Uterus (tissue), 4 donors: ENCODE results near the gene EPHA7. TPM values are rescaled to one million over a fixed set of nuclear protein-coding genes. Genes with fewer than 3 reads are reported as not detected.

Experiments used
- DNase-seq, 2 donors: peaks; one replicate each; pipeline ENCODE4 v3.0.0-alpha.2; 2019 to 2020
- H3K27ac ChIP-seq, 2 donors: fragments of 200-600 bp; sonication (generic); 1 replicate in 1 of 2; 2 replicates in 1 of 2; pipeline ENCODE4 v1.5.1; 2016 to 2018
- H3K27me3 ChIP-seq, 2 donors: fragments of 200-600 bp; sonication (generic); one replicate each; pipeline ENCODE4 v1.5.1; 2018 to 2019; ENCODE audit warnings: control low read depth in 1 of 2
- H3K36me3 ChIP-seq, 2 donors: fragments of 200-600 bp; sonication (generic); one replicate each; pipeline ENCODE4 v1.5.1; 2019; ENCODE audit warnings: control low read depth in 1 of 2
- H3K4me1 ChIP-seq, 2 donors: fragments of 200-600 bp; sonication (generic); one replicate each; pipeline ENCODE4 v1.5.1; 2018 to 2019; ENCODE audit warnings: control low read depth in 1 of 2
- H3K4me3 ChIP-seq, 2 donors: fragments of 200-600 bp; sonication (generic); 1 replicate in 1 of 2; 2 replicates in 1 of 2; pipeline ENCODE4 v1.5.1; 2018 to 2019; ENCODE audit warnings: mild to moderate bottlenecking in 1 of 2
- H3K9me3 ChIP-seq, 2 donors: fragments of 200-600 bp; sonication (generic); one replicate each; pipeline ENCODE4 v1.5.1; 2019; ENCODE audit warnings: control low read depth in 1 of 2
- CTCF ChIP-seq, 4 experiments: fragments of 200-600 bp in 2 of 4; fragments of 450-650 bp in 2 of 4; sonication (generic) in 2 of 4; IDR thresholded peaks; one replicate each; pipeline ENCODE4 v1.5.1; 2016 to 2019; ENCODE audit warnings: antibody characterized with exemption in 4 of 4, mild to moderate bottlenecking in 2 of 4, moderate library complexity in 1 of 4
- POLR2A ChIP-seq, 2 donors: fragments of 450-650 bp; IDR thresholded peaks; one replicate each; pipeline ENCODE4 v1.6.1; 2016; ENCODE audit warnings: antibody characterized with exemption in 2 of 2, mild to moderate bottlenecking in 1 of 2, moderate library complexity in 1 of 2
- intact Hi-C: fragments of 100-400 bp; cut with DNase I; formaldehyde crosslinking; loops from one replicate; pipeline ENCODE4 v1.15.1; 2023; ENCODE audit warnings: low total_unique reads
- total RNA-seq, 4 donors: library from RNA; depleted of rRNA in 3 of 4; stranded (reverse); fragments of >200 nt in 3 of 4; gene quantifications; one replicate each; pipeline versions ENCODE4 v1.1.0 to v1.2.4, GENCODE V29; 2014 to 2023
- donor health status: DM: yes; HTN: yes; CAD: no.

Gene EPHA7
- total RNA-seq, 4 donors from 2014 or later = 0.77 to 46.8 (median 2.1) TPM

- intact Hi-C loops = no loop called here
- no peaks in the 10 kb centered on the region for H3K9me3 ChIP-seq
- no peak overlapping the region for H3K27ac ChIP-seq
- DNase-seq = no peak
- H3K4me1 ChIP-seq = no peaks in the 10 kb centered on the region
- no peaks in the 10 kb centered on the region for H3K27me3 ChIP-seq
- no peak overlapping the region for H3K4me3 ChIP-seq
- TF ChIP-seq POLR2A (IDR thresholded peaks at IDR 0.05) = no peak
- TF ChIP-seq CTCF (IDR thresholded peaks at IDR 0.05) = no peak
- H3K36me3 ChIP-seq = no peaks in the 10 kb centered on the region
Measured at GRCh38 chr6:93376026-93376540, 43.3 kb downstream of the EPHA7 start.

- Histone ChIP-seq H3K4me1 (no peaks in the 10 kb centered on the region), H3K9me3 (no peaks in the 10 kb centered on the region), H3K27ac (no peak overlapping the region), H3K27me3 (no peaks in the 10 kb centered on the region), H3K4me3 (no peak overlapping the region), H3K36me3 (no peaks in the 10 kb centered on the region)
- TF ChIP-seq POLR2A (IDR thresholded peaks at IDR 0.05) (no peak), CTCF (IDR thresholded peaks at IDR 0.05) (no peak)
- DNase-seq = no peak
- intact Hi-C loops = no loop called here
Measured at GRCh38 chr6:93373445-93373844, 45.9 kb downstream of the EPHA7 start.

- TF ChIP-seq POLR2A (IDR thresholded peaks at IDR 0.05) (no peak), CTCF (IDR thresholded peaks at IDR 0.05) (no peak)
- H3K27me3 ChIP-seq = no peaks in the 10 kb centered on the region
- no peaks in the 10 kb centered on the region for H3K9me3 ChIP-seq
- H3K4me1 ChIP-seq = no peaks in the 10 kb centered on the region
- H3K4me3 ChIP-seq = no peak overlapping the region
- intact Hi-C loops = no loop called here
- H3K36me3 ChIP-seq = no peaks in the 10 kb centered on the region
- no peak for DNase-seq
- no peak overlapping the region for H3K27ac ChIP-seq
Measured at GRCh38 chr6:93371756-93372155, 47.6 kb downstream of the EPHA7 start.

GRCh38 chr6:93369586-93370134 is 49.7 kb downstream of the EPHA7 start:
- H3K36me3 ChIP-seq = no peaks in the 10 kb centered on the region
- DNase-seq = no peak
- intact Hi-C loops = no loop called here
- H3K4me3 ChIP-seq = no peak overlapping the region
- H3K9me3 ChIP-seq = no peaks in the 10 kb centered on the region
- TF ChIP-seq CTCF (IDR thresholded peaks at IDR 0.05) (no peak), POLR2A (IDR thresholded peaks at IDR 0.05) (no peak)
- no peaks in the 10 kb centered on the region for H3K4me1 ChIP-seq
- H3K27ac ChIP-seq = no peak overlapping the region
- no peaks in the 10 kb centered on the region for H3K27me3 ChIP-seq

- TF ChIP-seq POLR2A (IDR thresholded peaks at IDR 0.05) (no peak), CTCF (IDR thresholded peaks at IDR 0.05) (no peak)
- Histone ChIP-seq H3K4me3 (no peak overlapping the region), H3K9me3 (no peaks in the 10 kb centered on the region), H3K27ac (no peak overlapping the region), H3K4me1 (no peaks in the 10 kb centered on the region), H3K27me3 (no peaks in the 10 kb centered on the region), H3K36me3 (no peaks in the 10 kb centered on the region)
- DNase-seq = no peak
- intact Hi-C loops = no loop called here
Measured at GRCh38 chr6:93366506-93366905, 52.9 kb downstream of the EPHA7 start.
